ENCODE data around the gene IMMP2L.
"Not testable (repeated sequence)": the region's sequence is repeated elsewhere in the genome, so short reads cannot be mapped to it uniquely, and the experiment has no call there.

IMMP2L gene

GRCh38 chr7:111505422-111505821 lies 56.9 kb downstream of the IMMP2L start:
- not testable (repeated sequence) for DNase-seq

GRCh38 chr7:111501799-111502198 lies 60.5 kb downstream of the IMMP2L start:
- not testable (repeated sequence) for DNase-seq

- no peak for DNase-seq
Observed at GRCh38 chr7:111499027-111499426, 63.3 kb downstream of the IMMP2L start.

- DNase-seq = no peak
Observed at GRCh38 chr7:111498391-111499007, 63.8 kb downstream of the IMMP2L start.

GRCh38 chr7:111495173-111495810 lies 67.0 kb downstream of the IMMP2L start:
- no peak for DNase-seq

GRCh38 chr7:111492234-111492633 lies 70.1 kb downstream of the IMMP2L start:
- no peak for DNase-seq

- peak; percentile 27 for DNase-seq
Observed at GRCh38 chr7:111486472-111487142, 75.7 kb downstream of the IMMP2L start.

GRCh38 chr7:111485701-111486380 lies 76.5 kb downstream of the IMMP2L start:
- no peak for DNase-seq

GRCh38 chr7:111483078-111483477 lies 79.2 kb downstream of the IMMP2L start:
- DNase-seq = no peak

- DNase-seq = no peak
Observed at GRCh38 chr7:111477462-111478225, 84.6 kb downstream of the IMMP2L start.

GRCh38 chr7:111476586-111477293 lies 85.6 kb downstream of the IMMP2L start:
- DNase-seq = no peak

- DNase-seq = no peak
Observed at GRCh38 chr7:111475959-111476358, 86.3 kb downstream of the IMMP2L start.

- DNase-seq = no peak
Observed at GRCh38 chr7:111475419-111475748, 86.9 kb downstream of the IMMP2L start.

GRCh38 chr7:111474723-111475418 lies 87.4 kb downstream of the IMMP2L start:
- no peak for DNase-seq

- DNase-seq = no peak
Observed at GRCh38 chr7:111473449-111474198, 88.7 kb downstream of the IMMP2L start.

GRCh38 chr7:111470998-111471397 lies 91.3 kb downstream of the IMMP2L start:
- no peak for DNase-seq

- not testable (repeated sequence) for DNase-seq
Observed at GRCh38 chr7:111469894-111470293, 92.4 kb downstream of the IMMP2L start.

- DNase-seq = not testable (repeated sequence)
Observed at GRCh38 chr7:111465774-111466173, 96.5 kb downstream of the IMMP2L start.

GRCh38 chr7:111460695-111461094 lies 101.6 kb downstream of the IMMP2L start:
- no peak for DNase-seq

GRCh38 chr7:111459757-111460280 lies 102.5 kb downstream of the IMMP2L start:
- no peak for DNase-seq
